Cardiac muscle cell (in vitro differentiated cells and primary cell): Measurements from ENCODE around the gene OR2M5. TPM values are rescaled to one million over a fixed set of nuclear protein-coding genes. Genes with fewer than 3 reads are reported as not detected.

Source experiments
- DNase-seq, 2 donors: peaks; one replicate each; pipeline versions ENCODE4 v3.0.0 to v3.0.0-alpha.2; 2010 to 2017; ENCODE audit warnings: low read depth in 1 of 2, low spot score in 1 of 2
- H3K27ac ChIP-seq: fragments of 200-600 bp; sonication (generic); 2 replicates; pipeline ENCODE4 v1.5.1; 2016
- H3K27me3 ChIP-seq: fragments of 200-600 bp; sonication (generic); 2 replicates; pipeline ENCODE4 v1.6.0; 2016; ENCODE audit warnings: control low read depth
- H3K36me3 ChIP-seq: fragments of 200-600 bp; sonication (generic); 2 replicates; pipeline ENCODE4 v1.5.1; 2016; ENCODE audit warnings: control low read depth
- H3K4me1 ChIP-seq: fragments of 200-600 bp; sonication (generic); 2 replicates; pipeline ENCODE4 v1.8.1; 2017; ENCODE audit warnings: low read depth, mild to moderate bottlenecking, mixed run types
- H3K4me3 ChIP-seq: fragments of 200-600 bp; sonication (generic); 2 replicates; pipeline ENCODE4 v1.5.1; 2016; ENCODE audit warnings: mild to moderate bottlenecking
- H3K9me3 ChIP-seq: fragments of 200-600 bp; sonication (generic); 2 replicates; pipeline ENCODE4 v1.5.1; 2017; ENCODE audit warnings: low read depth, mild to moderate bottlenecking, control low read depth
- polyA plus RNA-seq: library from polyadenylated mRNA; unstranded; fragments of >200 nt; fragmentation: Nextera tagmentation; extraction: Ambion mirVana; gene quantifications from 2 replicates; pipeline ENCODE4 v1.2.1, GENCODE V29; 2016
- total RNA-seq: library from RNA; depleted of rRNA; stranded (reverse); fragments of >200 nt; gene quantifications from 2 replicates; pipeline ENCODE4 v1.2.3, GENCODE V29; 2016
- TF ChIP-seq, protein P1 (sequence below): IDR thresholded peaks from 2 replicates; pipeline ENCODE4 v1.5.1; 2012; ENCODE audit warnings: low read depth, mild to moderate bottlenecking, low read length

Gene OR2M5
- total and polyA plus RNA-seq, 2 experiments from 2014 or later = not detected

DNA sequence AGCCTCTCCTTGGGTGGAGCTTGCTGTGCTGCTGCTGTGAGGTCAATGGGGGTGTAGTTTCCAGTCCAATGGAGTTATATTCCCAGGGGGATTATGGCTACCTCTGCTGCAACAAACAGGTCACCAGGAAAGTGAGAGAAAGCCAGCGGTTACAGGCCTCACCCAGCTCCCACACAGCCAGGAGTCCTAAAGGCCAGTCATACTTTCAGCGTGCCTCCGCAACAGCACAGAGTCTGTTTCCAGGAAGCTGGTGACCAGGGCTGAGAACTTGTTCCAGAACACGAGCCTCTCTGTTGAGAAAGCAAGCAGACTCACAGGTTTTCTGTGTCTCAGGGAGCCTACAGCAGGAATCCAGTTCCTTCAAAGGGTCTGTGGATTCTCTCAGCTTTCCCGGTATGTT is 17.3 kb upstream of the OR2M5 start:
- H3K4me1 ChIP-seq = no peaks in the 10 kb centered on the region
- no peak overlapping the region for H3K27ac ChIP-seq
- no peaks in the 10 kb centered on the region for H3K36me3 ChIP-seq
- TF ChIP-seq, protein P1, sequence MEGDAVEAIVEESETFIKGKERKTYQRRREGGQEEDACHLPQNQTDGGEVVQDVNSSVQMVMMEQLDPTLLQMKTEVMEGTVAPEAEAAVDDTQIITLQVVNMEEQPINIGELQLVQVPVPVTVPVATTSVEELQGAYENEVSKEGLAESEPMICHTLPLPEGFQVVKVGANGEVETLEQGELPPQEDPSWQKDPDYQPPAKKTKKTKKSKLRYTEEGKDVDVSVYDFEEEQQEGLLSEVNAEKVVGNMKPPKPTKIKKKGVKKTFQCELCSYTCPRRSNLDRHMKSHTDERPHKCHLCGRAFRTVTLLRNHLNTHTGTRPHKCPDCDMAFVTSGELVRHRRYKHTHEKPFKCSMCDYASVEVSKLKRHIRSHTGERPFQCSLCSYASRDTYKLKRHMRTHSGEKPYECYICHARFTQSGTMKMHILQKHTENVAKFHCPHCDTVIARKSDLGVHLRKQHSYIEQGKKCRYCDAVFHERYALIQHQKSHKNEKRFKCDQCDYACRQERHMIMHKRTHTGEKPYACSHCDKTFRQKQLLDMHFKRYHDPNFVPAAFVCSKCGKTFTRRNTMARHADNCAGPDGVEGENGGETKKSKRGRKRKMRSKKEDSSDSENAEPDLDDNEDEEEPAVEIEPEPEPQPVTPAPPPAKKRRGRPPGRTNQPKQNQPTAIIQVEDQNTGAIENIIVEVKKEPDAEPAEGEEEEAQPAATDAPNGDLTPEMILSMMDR = no peak
- no peak overlapping the region for H3K4me3 ChIP-seq
- H3K9me3 ChIP-seq = no peaks in the 10 kb centered on the region
- H3K27me3 ChIP-seq = no peaks in the 10 kb centered on the region
- no peak for DNase-seq

DNA sequence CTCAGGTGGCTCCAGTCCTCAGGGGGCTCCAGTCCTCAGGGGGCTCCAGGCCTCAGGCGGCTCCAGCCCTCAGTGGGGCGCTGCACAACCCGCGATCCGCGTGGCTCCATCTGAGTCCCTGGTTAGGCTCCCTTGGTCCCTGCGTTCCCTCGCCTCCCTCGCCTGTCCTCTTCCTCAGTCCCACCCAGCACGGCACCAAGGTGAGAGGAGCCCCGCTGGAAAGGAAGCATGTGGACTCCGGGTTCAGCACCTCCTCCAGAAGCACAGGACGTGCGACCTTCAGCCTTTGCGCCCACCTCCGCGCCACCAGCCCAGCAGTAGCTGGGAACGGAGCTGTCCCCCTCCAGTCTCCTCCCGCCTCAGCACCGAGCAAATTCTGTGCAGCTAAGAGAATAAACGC is 8.1 kb upstream of the OR2M5 start:
- Histone ChIP-seq H3K9me3 (no peaks in the 10 kb centered on the region), H3K4me3 (no peak overlapping the region), H3K4me1 (no peaks in the 10 kb centered on the region), H3K27me3 (no peaks in the 10 kb centered on the region), H3K27ac (no peak overlapping the region), H3K36me3 (no peaks in the 10 kb centered on the region)
- no peak for DNase-seq
- TF ChIP-seq, protein P1 = no peak

DNA sequence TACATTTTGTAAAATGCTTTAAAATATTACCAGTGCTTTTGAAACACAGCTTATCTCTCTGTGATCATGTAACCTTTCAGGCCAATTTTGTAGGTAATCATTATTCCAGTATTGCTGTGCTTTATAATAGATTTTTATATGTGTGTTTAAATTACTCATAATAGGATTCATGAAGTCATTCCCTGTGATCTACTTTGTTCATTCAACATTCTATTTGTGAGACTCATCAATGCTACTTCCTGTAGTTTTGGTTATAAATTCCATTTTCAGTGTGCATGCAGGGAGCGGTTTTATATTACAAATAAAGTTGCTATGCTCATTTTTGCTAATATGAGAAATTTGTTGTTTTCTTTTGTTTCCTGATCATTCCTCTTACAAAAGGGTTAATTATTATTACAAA is 4.1 kb upstream of the OR2M5 start:
- Histone ChIP-seq H3K36me3 (no peaks in the 10 kb centered on the region), H3K27me3 (no peaks in the 10 kb centered on the region), H3K27ac (no peak overlapping the region), H3K9me3 (no peaks in the 10 kb centered on the region), H3K4me1 (no peaks in the 10 kb centered on the region), H3K4me3 (no peak overlapping the region)
- TF ChIP-seq, protein P1 = no peak
- no peak for DNase-seq

DNA sequence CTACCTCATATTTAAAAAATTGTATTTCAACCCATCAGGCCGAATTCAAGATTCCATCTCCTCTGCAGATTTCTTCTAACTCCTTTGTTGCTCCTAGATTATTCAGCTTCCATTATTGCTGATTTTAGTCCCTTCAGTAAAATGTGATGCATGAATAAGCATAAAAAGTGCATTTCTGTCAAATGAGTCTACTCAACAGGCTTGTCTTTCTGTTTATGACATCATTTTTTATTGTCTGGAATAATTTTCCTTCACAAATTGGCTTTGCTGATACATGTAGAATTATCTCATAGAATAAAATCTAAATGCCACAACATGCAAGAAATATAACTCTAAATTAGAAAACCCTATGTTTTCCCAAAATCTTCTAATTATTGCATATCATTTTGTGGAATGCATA is 1.6 kb upstream of the OR2M5 start:
- Histone ChIP-seq H3K36me3 (no peaks in the 10 kb centered on the region), H3K4me3 (no peak overlapping the region), H3K4me1 (no peaks in the 10 kb centered on the region), H3K27me3 (no peaks in the 10 kb centered on the region), H3K27ac (no peak overlapping the region), H3K9me3 (no peaks in the 10 kb centered on the region)
- TF ChIP-seq, protein P1 = no peak
- no peak for DNase-seq

DNA sequence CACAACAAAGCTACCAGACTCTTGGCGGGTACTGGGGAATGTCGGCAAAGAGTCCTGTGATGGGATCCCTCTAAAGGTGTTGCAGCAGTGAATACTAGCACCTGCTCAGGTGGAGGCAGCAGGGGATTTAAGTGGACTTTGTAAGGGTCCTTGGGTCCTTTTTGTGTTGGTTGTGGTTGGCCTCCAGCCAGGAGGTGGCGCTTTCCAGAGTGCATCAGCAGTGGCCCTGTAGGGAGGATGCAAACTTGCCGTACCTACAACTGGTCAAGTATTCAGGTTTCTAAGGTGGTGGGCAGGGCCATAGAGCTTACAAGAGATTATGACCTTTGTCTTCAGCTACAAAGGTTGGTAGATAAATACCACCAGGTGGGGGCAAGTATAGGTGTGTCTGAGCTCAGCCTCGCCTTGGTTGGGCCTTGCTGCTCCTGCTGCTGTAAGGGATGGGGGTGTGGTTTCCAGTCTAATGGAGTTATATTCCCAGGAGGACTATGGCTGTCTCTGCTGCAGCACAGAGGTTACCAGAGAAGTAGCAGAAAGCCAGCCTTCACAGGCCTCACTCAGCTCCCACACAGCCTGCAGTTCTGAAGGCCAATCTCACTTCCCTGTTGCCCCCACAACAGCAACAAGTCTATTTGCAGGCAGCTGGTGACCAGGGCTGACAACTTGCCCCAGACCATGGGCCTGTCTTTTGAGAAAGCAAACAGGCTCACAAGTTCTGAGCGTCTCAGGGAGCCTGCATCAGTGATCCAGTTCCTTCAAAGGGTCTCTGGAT is 7.3 kb downstream of the OR2M5 start:
- Histone ChIP-seq H3K4me3 (no peak overlapping the region), H3K36me3 (no peaks in the 10 kb centered on the region), H3K27me3 (no peaks in the 10 kb centered on the region), H3K9me3 (no peaks in the 10 kb centered on the region), H3K4me1 (no peaks in the 10 kb centered on the region), H3K27ac (no peak overlapping the region)
- DNase-seq = no peak
- TF ChIP-seq, protein P1 = no peak

DNA sequence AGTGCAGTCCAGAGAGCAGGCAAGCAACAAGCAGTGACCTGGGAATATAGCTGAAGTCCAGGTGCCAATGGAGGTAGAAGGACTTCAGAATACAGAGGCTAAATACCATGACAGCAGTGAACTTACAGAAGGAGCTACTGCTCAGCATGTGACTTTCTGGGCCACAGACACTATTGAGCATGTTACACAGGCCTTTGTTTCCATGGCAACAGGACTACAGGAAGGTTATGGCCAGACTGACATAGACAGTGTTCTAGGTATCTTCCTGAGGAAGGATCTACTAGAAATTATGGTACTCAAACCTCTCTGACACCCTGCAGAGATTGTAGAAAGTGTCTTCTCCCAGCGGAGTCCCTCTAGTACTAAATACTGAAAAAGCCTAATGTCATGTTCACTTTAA is 11.0 kb downstream of the OR2M5 start:
- H3K27me3 ChIP-seq = no peaks in the 10 kb centered on the region
- no peak overlapping the region for H3K4me3 ChIP-seq
- DNase-seq = no peak
- no peak overlapping the region for H3K27ac ChIP-seq
- no peaks in the 10 kb centered on the region for H3K9me3 ChIP-seq
- H3K4me1 ChIP-seq = no peaks in the 10 kb centered on the region
- no peaks in the 10 kb centered on the region for H3K36me3 ChIP-seq
- TF ChIP-seq, protein P1 = no peak
